ENCODE measurements around the gene PAPPA.
A peak's percentile ranks its signal among the peaks of the same experiment; 100 is the strongest.

Gene PAPPA

DNA sequence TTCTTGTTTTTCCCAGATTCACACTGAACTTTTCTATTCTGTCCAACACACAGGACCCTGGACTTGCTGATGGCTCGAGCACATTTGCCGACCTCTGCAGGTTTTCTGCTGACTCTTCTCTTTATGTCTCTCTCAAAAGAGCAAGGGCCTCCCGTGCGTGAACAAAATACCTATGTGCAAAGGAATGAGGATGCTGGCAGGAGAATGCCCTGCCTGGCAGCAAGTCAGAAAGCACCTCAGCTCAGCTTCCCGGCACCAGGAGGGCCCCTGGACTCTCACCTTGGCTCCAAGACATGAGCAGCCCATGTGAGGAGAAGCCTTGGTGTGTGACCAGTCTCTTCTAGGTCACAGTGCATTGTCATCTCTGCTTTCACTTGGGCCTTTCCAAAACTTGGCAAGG lies 36.1 kb downstream of the PAPPA start:
- H3K4me3 ChIP-seq (ENCODE audit: control insufficient read depth, low read depth, low read length) = no peak overlapping the region
- TF ChIP-seq, protein P1, sequence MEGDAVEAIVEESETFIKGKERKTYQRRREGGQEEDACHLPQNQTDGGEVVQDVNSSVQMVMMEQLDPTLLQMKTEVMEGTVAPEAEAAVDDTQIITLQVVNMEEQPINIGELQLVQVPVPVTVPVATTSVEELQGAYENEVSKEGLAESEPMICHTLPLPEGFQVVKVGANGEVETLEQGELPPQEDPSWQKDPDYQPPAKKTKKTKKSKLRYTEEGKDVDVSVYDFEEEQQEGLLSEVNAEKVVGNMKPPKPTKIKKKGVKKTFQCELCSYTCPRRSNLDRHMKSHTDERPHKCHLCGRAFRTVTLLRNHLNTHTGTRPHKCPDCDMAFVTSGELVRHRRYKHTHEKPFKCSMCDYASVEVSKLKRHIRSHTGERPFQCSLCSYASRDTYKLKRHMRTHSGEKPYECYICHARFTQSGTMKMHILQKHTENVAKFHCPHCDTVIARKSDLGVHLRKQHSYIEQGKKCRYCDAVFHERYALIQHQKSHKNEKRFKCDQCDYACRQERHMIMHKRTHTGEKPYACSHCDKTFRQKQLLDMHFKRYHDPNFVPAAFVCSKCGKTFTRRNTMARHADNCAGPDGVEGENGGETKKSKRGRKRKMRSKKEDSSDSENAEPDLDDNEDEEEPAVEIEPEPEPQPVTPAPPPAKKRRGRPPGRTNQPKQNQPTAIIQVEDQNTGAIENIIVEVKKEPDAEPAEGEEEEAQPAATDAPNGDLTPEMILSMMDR (IDR thresholded peaks at IDR 0.05; ENCODE audit: control insufficient read depth, insufficient read depth, low read depth, low read length, missing control alignments) = no peak
- no peak for DNase-seq (ENCODE audit: low read depth)

DNA sequence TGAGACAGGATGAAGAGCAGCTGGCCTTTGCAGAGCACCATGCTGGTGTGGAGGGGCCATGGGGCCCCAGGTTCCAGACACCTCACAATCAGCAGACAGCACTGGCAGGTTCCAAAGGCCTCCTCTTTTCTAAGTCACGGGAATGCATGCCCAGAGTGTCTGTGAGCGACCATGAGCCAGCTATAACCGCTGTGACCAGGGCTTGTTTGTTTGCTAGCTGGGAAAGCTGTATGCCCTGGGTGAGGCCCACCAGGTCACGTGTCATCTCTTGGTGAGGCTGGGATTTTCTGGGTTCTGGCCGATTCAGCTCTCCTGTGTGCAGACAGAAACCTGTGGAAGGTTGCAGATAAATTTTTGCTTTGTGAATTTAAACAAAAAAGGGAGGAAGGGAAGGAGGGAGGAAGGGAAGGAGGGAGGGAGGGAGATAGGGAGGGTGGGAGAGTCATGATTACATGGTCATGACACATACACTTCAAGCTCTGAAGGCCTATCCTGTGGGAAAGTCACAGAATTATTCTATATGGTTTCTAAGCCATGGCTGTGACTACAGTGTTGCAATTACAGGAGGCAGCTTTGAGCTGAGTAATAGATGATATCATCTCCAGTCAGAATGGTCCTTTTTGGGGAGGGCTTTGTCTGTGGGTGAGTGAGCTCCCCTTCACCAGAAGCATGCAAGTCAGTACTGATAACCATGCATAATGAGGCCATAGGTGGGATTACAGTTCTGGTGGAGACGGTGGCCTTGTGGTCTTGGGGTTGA lies 37.2 kb downstream of the PAPPA start:
- TF ChIP-seq, protein P1 (IDR thresholded peaks at IDR 0.05; ENCODE audit: control insufficient read depth, insufficient read depth, low read depth, low read length, missing control alignments) = no peak
- peak; percentile 39 for DNase-seq (ENCODE audit: low read depth)

DNA sequence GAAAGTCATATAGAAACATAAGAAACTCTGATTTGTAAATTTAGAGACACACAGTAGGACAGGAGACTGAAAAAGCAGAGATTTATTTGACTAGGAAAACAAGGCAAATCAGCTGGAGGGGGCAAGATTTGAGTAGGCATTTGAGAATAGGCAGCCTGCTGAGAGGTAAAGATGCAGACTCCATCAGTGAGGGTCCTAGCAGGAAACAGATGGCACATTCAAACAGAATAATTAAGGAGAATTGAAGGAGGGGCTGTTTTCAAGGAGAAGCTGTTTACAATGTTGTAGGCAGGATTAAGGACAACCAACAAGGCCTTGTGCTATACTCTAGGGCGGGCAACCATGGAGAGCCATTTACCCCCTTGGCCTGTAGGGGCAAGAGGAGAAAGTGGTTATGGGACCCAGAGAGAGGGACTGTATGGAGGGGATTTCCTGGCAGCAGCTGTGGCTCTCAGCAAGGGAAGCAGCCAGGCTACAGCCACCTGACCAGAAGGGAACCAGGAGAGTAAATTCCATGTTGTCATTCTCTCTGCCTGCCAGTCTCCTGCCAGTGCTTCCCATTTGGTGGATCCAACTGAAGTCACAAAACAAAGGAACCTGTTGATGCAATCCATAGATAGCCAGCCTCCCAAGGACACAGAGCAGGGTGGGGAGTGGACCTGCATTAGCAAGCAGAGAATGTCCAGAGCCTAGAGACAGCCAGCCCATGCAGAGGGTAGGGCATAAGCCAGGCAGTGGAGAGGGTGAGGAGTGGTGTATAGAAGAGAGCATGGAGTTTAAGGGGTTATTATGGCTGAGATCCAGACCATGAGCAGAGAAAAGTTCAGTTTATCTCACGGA lies 38.2 kb downstream of the PAPPA start:
- DNase-seq (ENCODE audit: low read depth) = no peak
- no peak overlapping the region for H3K4me3 ChIP-seq (ENCODE audit: control insufficient read depth, low read depth, low read length)
- TF ChIP-seq, protein P1 (IDR thresholded peaks at IDR 0.05; ENCODE audit: control insufficient read depth, insufficient read depth, low read depth, low read length, missing control alignments) = no peak

More for the DNA sequence above, 37.2 kb downstream of the PAPPA start:
- no peak overlapping the region for H3K4me3 ChIP-seq (ENCODE audit: control insufficient read depth, low read depth, low read length)

DNA sequence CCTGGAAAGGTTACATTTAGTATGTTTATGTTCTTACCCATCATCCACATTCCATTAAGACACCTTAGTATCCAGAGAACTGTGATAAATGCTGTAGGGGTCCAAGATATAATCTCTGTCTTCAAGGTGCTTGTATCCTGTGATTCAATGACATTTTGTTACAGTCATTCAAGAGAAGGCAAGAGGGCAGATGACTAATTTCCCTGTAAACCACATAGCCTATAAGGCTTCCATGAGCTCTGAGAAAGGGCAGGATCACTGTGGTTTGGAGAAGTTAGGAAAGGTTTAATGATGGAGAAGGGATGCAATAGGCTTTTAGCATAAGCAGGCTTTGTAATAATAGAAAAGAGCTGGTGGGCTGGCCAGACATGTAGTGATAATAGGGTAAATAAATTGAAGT lies 40.0 kb downstream of the PAPPA start:
- TF ChIP-seq, protein P1 (IDR thresholded peaks at IDR 0.05; ENCODE audit: control insufficient read depth, insufficient read depth, low read depth, low read length, missing control alignments) = no peak
- DNase-seq (ENCODE audit: low read depth) = peak; percentile 57
- no peak overlapping the region for H3K4me3 ChIP-seq (ENCODE audit: control insufficient read depth, low read depth, low read length)

DNA sequence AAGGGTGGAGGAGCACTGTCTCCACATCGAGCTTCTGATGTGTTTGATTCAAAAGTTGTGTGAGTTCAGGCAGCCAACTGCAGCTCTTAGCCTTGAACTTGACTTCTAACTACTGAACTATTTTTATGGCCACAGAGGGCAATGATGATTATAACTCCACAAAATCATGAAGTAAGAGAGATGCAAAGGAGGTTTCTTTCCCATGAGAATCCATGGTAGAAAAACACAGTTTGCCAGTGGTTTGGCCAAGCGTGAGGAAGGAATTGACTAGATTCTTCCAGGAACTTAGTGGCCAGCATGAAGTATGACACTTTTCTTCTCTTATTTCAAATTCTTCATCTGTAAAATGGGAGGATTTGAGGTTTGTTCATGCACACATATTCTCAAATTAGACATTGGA lies 43.2 kb downstream of the PAPPA start:
- no peak for DNase-seq (ENCODE audit: low read depth)
- no peak overlapping the region for H3K4me3 ChIP-seq (ENCODE audit: control insufficient read depth, low read depth, low read length)
- TF ChIP-seq, protein P1 (IDR thresholded peaks at IDR 0.05; ENCODE audit: control insufficient read depth, insufficient read depth, low read depth, low read length, missing control alignments) = no peak

DNA sequence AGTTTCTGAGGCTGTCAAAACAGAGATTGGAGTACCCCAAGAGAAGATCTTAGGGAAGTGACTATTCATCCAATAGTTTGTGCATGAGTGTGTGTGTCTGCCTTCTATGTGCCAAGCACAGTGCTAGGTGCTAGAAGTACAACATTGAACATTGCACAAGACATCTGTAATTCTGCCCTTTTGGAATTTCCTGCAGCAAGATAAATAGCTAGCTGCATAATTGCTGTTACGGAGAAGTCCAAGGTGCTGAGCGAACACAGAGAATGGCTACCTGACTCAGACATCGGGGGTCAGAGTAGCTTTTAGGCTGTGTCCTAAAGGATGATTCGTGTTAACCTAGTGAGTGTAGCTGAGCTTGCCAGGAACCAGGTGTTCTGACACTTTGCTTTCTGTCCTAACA lies 44.8 kb downstream of the PAPPA start:
- no peak for DNase-seq (ENCODE audit: low read depth)
- no peak overlapping the region for H3K4me3 ChIP-seq (ENCODE audit: control insufficient read depth, low read depth, low read length)
- TF ChIP-seq, protein P1 (IDR thresholded peaks at IDR 0.05; ENCODE audit: control insufficient read depth, insufficient read depth, low read depth, low read length, missing control alignments) = no peak
